HepG2 (cell line): ENCODE results near the gene LARP1. TPM values are rescaled to one million over a fixed set of nuclear protein-coding genes. Genes with fewer than 3 reads are reported as not detected.

Experiments
- ARID5B ChIP-seq: IDR thresholded peaks from 2 replicates; pipeline ENCODE4 v1.4.0; 2020; ENCODE audit warnings: mild to moderate bottlenecking, missing genetic modification reagents
- ATAD3A ChIP-seq: sonication (generic); formaldehyde crosslinking; IDR thresholded peaks from 2 replicates; pipeline ENCODE4 v1.4.0; 2020; ENCODE audit warnings: missing genetic modification reagents
- DDIT3 ChIP-seq: sonication (generic); formaldehyde crosslinking; IDR thresholded peaks from 2 replicates; pipeline ENCODE4 v1.4.0; 2020; ENCODE audit warnings: mild to moderate bottlenecking, missing genetic modification reagents
- GATAD2A ChIP-seq: IDR thresholded peaks from 2 replicates; pipeline ENCODE4 v1.6.1; 2016
- HNF4A ChIP-seq: sonication (generic); formaldehyde crosslinking; IDR thresholded peaks from 2 replicates; pipeline ENCODE4 v1.4.0; 2020; ENCODE audit warnings: missing genetic modification reagents
- HNF4G ChIP-seq, 2 experiments: sonication (generic) in 1 of 2; formaldehyde crosslinking in 1 of 2; IDR thresholded peaks; 2 replicates each; pipeline versions ENCODE4 v1.4.0 to v1.6.1; 2011 to 2020; ENCODE audit warnings: borderline replicate concordance in 2 of 2, low read depth in 2 of 2, mild to moderate bottlenecking in 2 of 2, low read length in 1 of 2, missing genetic modification reagents in 1 of 2, moderate library complexity in 1 of 2
- KAT8 ChIP-seq: IDR thresholded peaks from 2 replicates; pipeline ENCODE4 v1.6.1; 2016; ENCODE audit warnings: missing genetic modification reagents, missing compliant biosample characterization
- NR2F1 ChIP-seq, 2 experiments: fragments of 450-650 bp in 1 of 2; formaldehyde crosslinking in 1 of 2; IDR thresholded peaks; 2 replicates each; pipeline versions ENCODE4 v1.5.0 to v1.6.1; 2016 to 2020; ENCODE audit warnings: mild to moderate bottlenecking in 1 of 2, missing compliant biosample characterization in 1 of 2, missing genetic modification reagents in 1 of 2, moderate library complexity in 1 of 2
- NR2F6 ChIP-seq, 2 experiments: IDR thresholded peaks; 2 replicates each; pipeline ENCODE4 v1.6.1; 2016; ENCODE audit warnings: antibody characterized with exemption in 1 of 2, mild to moderate bottlenecking in 1 of 2
- PITX1 ChIP-seq: sonication (generic); formaldehyde crosslinking; IDR thresholded peaks from 2 replicates; pipeline ENCODE4 v1.5.1; 2020; ENCODE audit warnings: mild to moderate bottlenecking, missing genetic modification reagents
- PPARG ChIP-seq: conservative IDR thresholded peaks from 2 replicates; pipeline ENCODE4 v1.6.1; 2016; ENCODE audit warnings: missing biosample characterization, missing genetic modification reagents
- RARA ChIP-seq: IDR thresholded peaks from 2 replicates; pipeline ENCODE4 v1.6.1; 2016; ENCODE audit warnings: missing genetic modification reagents, missing compliant biosample characterization
- RXRB ChIP-seq: IDR thresholded peaks from 2 replicates; pipeline ENCODE4 v1.6.1; 2016; ENCODE audit warnings: borderline replicate concordance, missing genetic modification reagents, missing compliant biosample characterization
- SAP130 ChIP-seq: IDR thresholded peaks from 2 replicates; pipeline ENCODE4 v1.6.1; 2016; ENCODE audit warnings: low read depth
- SIX4 ChIP-seq: sonication (generic); formaldehyde crosslinking; IDR thresholded peaks from 2 replicates; pipeline ENCODE4 v1.4.0; 2020; ENCODE audit warnings: missing genetic modification reagents
- SPEN ChIP-seq: sonication (generic); formaldehyde crosslinking; IDR thresholded peaks from 2 replicates; pipeline ENCODE4 v1.5.1; 2020; ENCODE audit warnings: low read depth, mild to moderate bottlenecking, missing genetic modification reagents
- TEF ChIP-seq: sonication (generic); formaldehyde crosslinking; IDR thresholded peaks from 2 replicates; pipeline ENCODE4 v1.5.0; 2020; ENCODE audit warnings: missing genetic modification reagents
- ZEB1 ChIP-seq: IDR thresholded peaks from 2 replicates; pipeline ENCODE4 v1.6.1; 2012; ENCODE audit warnings: mild to moderate bottlenecking, low read depth, inconsistent platforms; ENCODE audit not compliant: insufficient replicate concordance
- ZFP62 ChIP-seq: sonication (generic); formaldehyde crosslinking; IDR thresholded peaks from 2 replicates; pipeline ENCODE4 v1.4.0; 2020; ENCODE audit warnings: missing genetic modification reagents
- ZMYM4 ChIP-seq: sonication (generic); formaldehyde crosslinking; IDR thresholded peaks from 2 replicates; pipeline ENCODE4 v1.8.1; 2023; ENCODE audit warnings: mild to moderate bottlenecking, missing genetic modification reagents
- ZNF275 ChIP-seq: sonication (generic); formaldehyde crosslinking; IDR thresholded peaks from 2 replicates; pipeline ENCODE4 v1.8.0; 2022; ENCODE audit warnings: missing genetic modification reagents, mild to moderate bottlenecking, inconsistent platforms, borderline replicate concordance
- ZNF607 ChIP-seq: sonication (generic); formaldehyde crosslinking; IDR thresholded peaks from 2 replicates; pipeline ENCODE4 v1.5.1; 2020; ENCODE audit warnings: missing genetic modification reagents, mild to moderate bottlenecking, borderline replicate concordance
- ZNF766 ChIP-seq: sonication (generic); formaldehyde crosslinking; IDR thresholded peaks from 2 replicates; pipeline ENCODE4 v1.5.0; 2020; ENCODE audit warnings: missing genetic modification reagents, borderline replicate concordance
- ZNF775 ChIP-seq: sonication (generic); formaldehyde crosslinking; IDR thresholded peaks from 2 replicates; pipeline ENCODE4 v1.4.0; 2020; ENCODE audit warnings: missing genetic modification reagents, mild to moderate bottlenecking, moderate library complexity, borderline replicate concordance
- ZNF782 ChIP-seq: sonication (generic); formaldehyde crosslinking; IDR thresholded peaks from 2 replicates; pipeline ENCODE4 v1.4.0; 2020; ENCODE audit warnings: missing genetic modification reagents, mild to moderate bottlenecking, borderline replicate concordance
- ZNF879 ChIP-seq: sonication (generic); formaldehyde crosslinking; IDR thresholded peaks from 2 replicates; pipeline ENCODE4 v1.8.1; 2023; ENCODE audit warnings: missing genetic modification reagents
- polyA plus RNA-seq, 8 experiments: library from polyadenylated mRNA; depleted of rRNA in 3 of 8; stranded (reverse) in 7 of 8; unstranded in 1 of 8; fragments of >200 nt; fragmentation: Illumina TruSeq in 4 of 8; extraction: Trizol in 4 of 8; gene quantifications; 2 replicates each; pipeline versions ENCODE4 v1.2.1 to v1.2.3, GENCODE V29; 2011 to 2016; ENCODE audit warnings: low read depth in 4 of 8, missing spikeins in 1 of 8, mixed read lengths in 1 of 8; ENCODE audit not compliant: insufficient read depth in 1 of 8
- total RNA-seq, 5 experiments: library from RNA; depleted of rRNA; stranded (reverse); fragments of >200 nt; fragmentation: Illumina TruSeq; extraction: Trizol; gene quantifications; 2 replicates each; pipeline ENCODE4 v1.2.3, GENCODE V29; 2016; ENCODE audit warnings: low read depth in 1 of 5

Gene LARP1
- total and polyA plus RNA-seq, 2 of the 13 experiments (the other 11 are each of a cell fraction or from before 2014, with no cell fraction given): 45.2 to 61.4 TPM

GRCh38 chr5:154800582-154800981 lies 45.4 kb downstream of the LARP1 start (continued):
- TF ChIP-seq ARID5B (CRISPR knock-in tag) (peak; percentile 39; the same call in 1 of the 2 replicates), ZEB1 (no peak), PITX1 (CRISPR knock-in tag) (0 out of 2 replicates have a peak, but pooled peaks have one; percentile 26), ZMYM4 (CRISPR knock-in tag) (peak; percentile 11; the same call in 1 of the 2 replicates), ZNF607 (CRISPR knock-in tag) (no peak), KAT8 (0 out of 2 replicates have a peak, but pooled peaks have one; percentile 25), ZFP62 (CRISPR knock-in tag) (no peak), GATAD2A (CRISPR knock-in tag) (peak; percentile 45; the same call in 1 of the 2 replicates), ZNF775 (CRISPR knock-in tag) (no peak), ZNF879 (CRISPR knock-in tag) (no peak), DDIT3 (CRISPR knock-in tag) (no peak), ZNF275 (CRISPR knock-in tag) (no peak), SPEN (CRISPR knock-in tag) (peak; percentile 38; the same call in 1 of the 2 replicates), ZNF782 (CRISPR knock-in tag) (no peak), HNF4G (IDR thresholded peaks at IDR 0.05; ENCODE audit: borderline replicate concordance, low read depth, low read length) (peak; percentile 55; the same call in 1 of the 2 replicates), HNF4G (CRISPR knock-in tag; IDR thresholded peaks at IDR 0.05; ENCODE audit: borderline replicate concordance, low read depth) (no peak), RXRB (CRISPR knock-in tag) (peak; percentile 46; the same call in 1 of the 2 replicates), NR2F6 (IDR thresholded peaks at IDR 0.05) (no peak), NR2F6 (CRISPR knock-in tag; IDR thresholded peaks at IDR 0.05) (peak; percentile 25; the same call in 1 of the 2 replicates), PPARG (CRISPR knock-in tag) (peak; percentile 65; the same call in 1 of the 2 replicates), SIX4 (CRISPR knock-in tag) (0 out of 2 replicates have a peak, but pooled peaks have one; percentile 52), TEF (CRISPR knock-in tag) (peak; percentile 58; the same call in 1 of the 2 replicates), ATAD3A (no peak), HNF4A (CRISPR knock-in tag) (peak; percentile 73), NR2F1 (CRISPR knock-in tag; IDR thresholded peaks at IDR 0.05) (peak in 1 of 2 experiments; percentile 16; a peak in 1 of 4 replicates), ZNF766 (CRISPR knock-in tag) (no peak), RARA (CRISPR knock-in tag) (peak; percentile 73), SAP130 (CRISPR knock-in tag) (0 out of 2 replicates have a peak, but pooled peaks have one; percentile 30)
